Body of pancreas (tissue), 4 donors: ENCODE data around the gene SEPSECS.

Experiments used
- CTCF ChIP-seq, 7 experiments: fragments of 450-650 bp in 4 of 7; fragments of 200-600 bp in 3 of 7; sonication (generic) in 3 of 7; IDR thresholded peaks; one replicate each; pipeline ENCODE4 v1.5.1; 2016 to 2019; ENCODE audit warnings: antibody characterized with exemption in 7 of 7
- POLR2A ChIP-seq, 3 donors: fragments of 450-650 bp; IDR thresholded peaks; one replicate each; pipeline ENCODE4 v1.6.1; 2016; ENCODE audit warnings: antibody characterized with exemption in 3 of 3, mild to moderate bottlenecking in 2 of 3

- TF ChIP-seq CTCF (IDR thresholded peaks at IDR 0.05): no peak
- no peak for TF ChIP-seq POLR2A (IDR thresholded peaks at IDR 0.05)
These were observed 16.9 kb upstream of the SEPSECS start for GRCh38 chr4:25177147-25177546.
